Measurements from ENCODE around the gene MCM5.
A peak's percentile ranks its signal among the peaks of the same experiment; 100 is the strongest.

Gene MCM5

DNA sequence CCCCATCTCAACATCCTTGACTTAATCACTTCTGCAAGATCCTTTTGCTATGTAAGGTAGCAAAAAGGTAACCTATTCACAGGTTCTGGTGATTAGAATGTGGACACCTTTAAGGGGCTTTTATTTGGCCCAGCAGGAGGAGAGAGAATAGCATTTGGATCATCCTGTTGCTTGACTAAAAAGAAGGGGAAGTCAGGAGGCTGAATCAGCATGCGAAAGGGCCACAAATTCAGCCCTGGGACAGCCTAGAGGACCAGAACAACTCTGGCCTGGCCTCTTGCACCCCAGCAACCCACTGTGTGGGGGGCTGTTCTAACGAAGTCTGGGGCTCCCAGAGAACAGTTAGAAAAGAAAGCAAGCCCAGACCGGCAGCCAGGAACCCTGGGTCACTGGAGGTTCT, 22.2 kb upstream of the MCM5 start:
- no peak for TF ChIP-seq TAF1 (IDR thresholded peaks at IDR 0.05; ENCODE audit: low read depth, low read length)
- DNase-seq (ENCODE audit: insufficient read length, low spot score) (no peak), FAIRE-seq (no peak)

DNA sequence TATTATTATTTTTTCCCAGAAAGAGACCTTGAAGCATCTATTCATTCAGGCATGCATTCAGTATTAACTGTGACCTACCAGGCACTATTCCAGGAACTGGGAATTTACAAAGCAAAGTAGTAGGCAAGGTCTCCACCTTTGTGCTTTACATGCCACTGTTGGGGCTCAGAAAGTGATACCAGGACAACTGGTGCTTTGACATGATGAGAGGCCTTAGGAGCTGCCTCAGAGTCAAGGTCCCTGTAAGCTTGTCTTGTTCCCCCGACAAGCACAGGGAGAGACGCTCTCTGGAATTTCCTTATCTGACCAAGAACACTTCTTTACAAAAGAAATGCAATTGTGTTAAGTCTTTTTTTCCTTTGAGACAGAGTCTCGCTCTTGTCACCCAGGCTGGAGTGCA, 21.3 kb upstream of the MCM5 start:
- DNase-seq (ENCODE audit: insufficient read length, low spot score) = no peak
- no peak for FAIRE-seq
- TF ChIP-seq SPI1 (IDR thresholded peaks at IDR 0.05; ENCODE audit: low read depth, low read length) = no peak
- no peak for TF ChIP-seq POLR2A (IDR thresholded peaks at IDR 0.05; ENCODE audit: low read depth, low read length)
- TF ChIP-seq TAF1 (IDR thresholded peaks at IDR 0.05; ENCODE audit: low read depth, low read length) = no peak
- no peak for TF ChIP-seq POLR2AphosphoS5 (IDR thresholded peaks at IDR 0.05; ENCODE audit: low read depth, low read length)
- no peak for TF ChIP-seq POU2F2 (IDR thresholded peaks at IDR 0.05; ENCODE audit: low read depth, low read length)
- no peak for TF ChIP-seq PAX5 (IDR thresholded peaks at IDR 0.05; ENCODE audit: insufficient read depth, low read length, severe bottlenecking)

DNA sequence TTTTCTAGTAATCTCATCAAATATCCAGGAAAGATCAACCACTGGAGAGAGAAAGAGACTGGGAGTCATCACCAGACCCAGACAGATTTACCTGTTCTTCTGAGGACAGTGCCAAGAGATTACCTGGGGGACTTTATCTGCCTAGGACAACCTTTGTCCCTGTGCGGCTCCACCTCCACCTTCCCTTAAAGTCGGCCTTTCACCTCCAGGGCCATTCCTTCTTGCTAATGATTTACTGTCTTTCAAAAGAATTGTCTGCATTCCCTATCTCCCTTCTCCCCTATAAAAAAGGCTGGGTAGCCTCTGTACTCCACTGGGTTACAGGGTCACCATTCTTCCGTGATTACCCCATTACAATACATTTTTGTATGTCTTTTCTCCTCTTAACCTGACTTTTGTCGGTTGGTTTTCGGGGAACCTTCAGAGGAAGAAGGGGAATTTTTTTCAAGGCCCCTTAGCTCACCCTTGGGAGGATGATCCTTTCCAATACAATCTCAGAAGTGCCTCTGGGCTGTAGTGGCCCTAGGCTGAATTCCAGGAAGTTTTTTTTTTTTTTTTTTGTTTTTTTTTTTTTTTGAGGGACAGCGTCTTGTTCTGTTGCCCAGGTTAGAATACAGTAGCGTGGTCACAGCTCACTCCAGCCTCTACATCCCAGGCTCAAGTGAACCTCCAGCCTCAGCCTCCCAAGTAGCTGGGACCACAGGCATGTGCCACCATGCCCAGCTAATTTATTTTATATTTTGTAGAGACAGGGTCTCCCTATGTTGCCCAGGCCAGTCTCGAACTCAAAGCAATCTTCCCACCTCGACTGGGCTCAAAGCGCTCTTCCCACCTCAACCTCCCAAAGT, 20.6 kb upstream of the MCM5 start:
- DNase-seq (ENCODE audit: insufficient read length, low spot score) (no peak), FAIRE-seq (no peak)
- no peak for TF ChIP-seq SPI1 (IDR thresholded peaks at IDR 0.05; ENCODE audit: low read depth, low read length)
- no peak for TF ChIP-seq POLR2A (IDR thresholded peaks at IDR 0.05; ENCODE audit: low read depth, low read length)
- no peak for TF ChIP-seq POLR2AphosphoS5 (IDR thresholded peaks at IDR 0.05; ENCODE audit: low read depth, low read length)
- no peak for TF ChIP-seq POU2F2 (IDR thresholded peaks at IDR 0.05; ENCODE audit: low read depth, low read length)
- no peak for TF ChIP-seq PAX5 (IDR thresholded peaks at IDR 0.05; ENCODE audit: insufficient read depth, low read length, severe bottlenecking)
- TF ChIP-seq TAF1 (IDR thresholded peaks at IDR 0.05; ENCODE audit: low read depth, low read length) = no peak

DNA sequence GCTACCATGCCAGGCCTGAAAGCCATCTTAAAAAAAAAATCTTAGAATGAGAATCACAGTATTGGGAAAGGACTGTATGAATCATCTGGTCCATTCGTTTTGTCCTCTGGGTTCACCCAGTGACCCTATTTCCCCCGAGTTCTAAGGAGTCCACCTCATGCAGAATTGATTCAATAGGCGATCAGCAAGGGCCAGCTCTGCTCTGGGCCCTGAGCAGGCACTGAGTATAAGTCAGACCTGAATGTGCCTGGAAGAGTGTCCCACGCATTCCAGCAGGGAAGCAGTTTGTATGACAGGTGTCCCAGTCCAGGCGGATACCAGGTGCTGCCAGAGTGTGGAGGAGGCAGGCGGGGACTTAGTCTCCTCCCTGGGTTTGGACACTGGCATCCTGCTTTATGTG, 19.9 kb upstream of the MCM5 start:
- FAIRE-seq = no peak
- TF ChIP-seq PAX5 (IDR thresholded peaks at IDR 0.05; ENCODE audit: insufficient read depth, low read length, severe bottlenecking) = no peak
- TF ChIP-seq SPI1 (IDR thresholded peaks at IDR 0.05; ENCODE audit: low read depth, low read length) = no peak
- no peak for TF ChIP-seq POLR2AphosphoS5 (IDR thresholded peaks at IDR 0.05; ENCODE audit: low read depth, low read length)
- no peak for TF ChIP-seq TAF1 (IDR thresholded peaks at IDR 0.05; ENCODE audit: low read depth, low read length)
- no peak for TF ChIP-seq POU2F2 (IDR thresholded peaks at IDR 0.05; ENCODE audit: low read depth, low read length)
- TF ChIP-seq POLR2A (IDR thresholded peaks at IDR 0.05; ENCODE audit: low read depth, low read length) = no peak
- no peak for DNase-seq (ENCODE audit: insufficient read length, low spot score)

DNA sequence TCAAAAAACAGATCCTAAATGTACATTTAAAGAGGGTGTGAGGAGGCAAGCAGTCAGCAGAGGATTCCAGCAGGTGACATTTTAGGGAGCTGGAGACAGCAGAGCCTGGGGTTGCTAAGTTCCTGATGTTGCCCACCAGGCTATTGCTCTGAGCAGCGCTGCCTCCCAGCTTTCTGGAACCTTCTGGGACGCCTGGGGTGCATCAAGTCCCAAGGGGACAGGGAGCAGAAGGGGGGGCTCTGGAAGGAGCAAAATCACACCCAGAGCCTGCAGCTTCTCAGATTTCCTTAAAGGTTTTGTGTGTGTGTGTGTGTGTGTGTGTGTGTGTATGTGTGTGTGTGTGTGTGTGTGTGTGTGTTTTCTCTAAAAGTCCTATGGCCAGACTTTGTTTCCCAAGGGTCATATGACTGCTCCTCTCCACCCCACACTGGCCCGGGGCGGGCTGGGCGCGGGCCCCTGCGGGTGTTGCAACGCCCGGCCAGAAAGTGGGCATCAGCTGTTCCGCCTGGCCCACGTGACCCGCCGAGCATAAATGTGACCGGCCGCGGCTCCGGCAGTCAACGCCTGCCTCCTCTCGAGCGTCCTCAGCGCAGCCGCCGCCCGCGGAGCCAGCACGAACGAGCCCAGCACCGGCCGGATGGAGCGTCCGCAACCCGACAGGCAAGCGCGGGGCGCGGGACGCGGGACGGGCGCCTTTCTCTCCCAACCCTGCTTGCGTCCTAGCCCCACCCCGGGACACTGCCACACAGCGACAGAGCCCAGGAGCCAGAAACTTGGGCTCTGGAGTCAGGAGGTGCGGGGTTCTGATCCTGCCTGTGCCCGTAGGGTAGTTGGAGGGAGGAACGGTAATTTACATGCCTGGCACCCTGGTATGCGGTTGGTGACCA, 19.2 kb upstream of the MCM5 start, which contains the start of gene HMOX1:
Gene HMOX1 (plus strand): TSS at position 560 of the 887 bp plus-strand sequence. CDS start 78 bp downstream, at position 638.
- TF ChIP-seq POLR2AphosphoS5 (IDR thresholded peaks at IDR 0.05; ENCODE audit: low read depth, low read length) (peak; percentile 78), POLR2A (IDR thresholded peaks at IDR 0.05; ENCODE audit: low read depth, low read length) (peak; percentile 71), TAF1 (IDR thresholded peaks at IDR 0.05; ENCODE audit: low read depth, low read length) (peak; percentile 74), POU2F2 (IDR thresholded peaks at IDR 0.05; ENCODE audit: low read depth, low read length) (peak; percentile 14; the same call in 1 of the 2 replicates), SPI1 (IDR thresholded peaks at IDR 0.05; ENCODE audit: low read depth, low read length) (no peak), PAX5 (IDR thresholded peaks at IDR 0.05; ENCODE audit: insufficient read depth, low read length, severe bottlenecking) (no peak)
- DNase-seq (ENCODE audit: insufficient read length, low spot score) (peak; percentile 78), FAIRE-seq (peak; percentile 95)

DNA sequence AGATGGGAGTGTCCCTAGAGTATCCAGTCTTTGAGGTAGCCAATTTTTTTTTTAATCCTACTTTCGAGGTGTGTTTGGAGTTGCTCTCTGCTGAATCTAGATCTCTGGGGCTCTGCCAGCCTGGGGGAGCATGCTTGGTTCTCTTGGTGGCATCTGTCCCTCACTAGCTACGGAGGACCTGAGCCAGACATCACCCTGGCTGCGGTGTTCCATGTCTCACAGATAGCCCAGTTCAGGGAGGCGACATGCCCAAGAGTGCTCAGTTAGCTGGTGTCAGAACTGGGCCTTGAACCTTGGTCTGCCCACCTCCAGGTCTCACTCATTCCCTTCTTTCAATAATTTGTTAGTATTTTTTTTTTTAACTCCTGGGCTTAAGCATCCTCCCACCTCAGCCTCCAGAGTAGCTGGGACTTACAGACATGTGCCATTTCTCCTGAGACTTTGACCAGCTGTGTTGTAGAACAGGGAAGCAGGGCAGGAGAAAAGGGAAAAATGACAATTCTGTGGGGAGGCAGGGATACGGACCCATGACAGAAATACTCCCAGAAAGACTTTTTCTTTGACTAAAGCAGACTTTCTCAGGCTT, 18.4 kb upstream of the MCM5 start:
- FAIRE-seq = peak; percentile 61

DNA sequence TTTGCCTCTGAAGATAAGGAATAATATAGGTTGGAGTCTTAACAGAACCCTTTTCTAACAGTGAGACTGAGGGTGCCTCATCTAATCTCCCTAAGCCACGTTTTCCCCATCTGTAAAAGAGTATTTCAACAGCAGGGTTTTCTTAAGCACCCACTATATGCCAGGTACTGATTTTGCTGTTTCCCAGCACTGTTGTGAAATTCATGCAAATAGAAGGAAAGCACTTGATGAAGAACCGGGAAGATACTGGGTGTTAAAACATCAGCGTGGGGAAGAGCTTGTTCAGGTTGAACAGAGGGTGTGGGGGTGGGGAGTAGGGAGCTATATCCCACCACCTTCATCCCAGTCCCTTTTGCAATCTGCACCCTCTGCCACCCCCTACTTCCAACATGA, 16.3 kb upstream of the MCM5 start:
- DNase-seq (ENCODE audit: insufficient read length, low spot score) (no peak), FAIRE-seq (no peak)
- no peak for TF ChIP-seq SPI1 (IDR thresholded peaks at IDR 0.05; ENCODE audit: low read depth, low read length)
- no peak for TF ChIP-seq POLR2AphosphoS5 (IDR thresholded peaks at IDR 0.05; ENCODE audit: low read depth, low read length)

More for the DNA sequence above, 18.4 kb upstream of the MCM5 start:
- TF ChIP-seq PAX5 (IDR thresholded peaks at IDR 0.05; ENCODE audit: insufficient read depth, low read length, severe bottlenecking) (no peak), POU2F2 (IDR thresholded peaks at IDR 0.05; ENCODE audit: low read depth, low read length) (no peak), POLR2A (IDR thresholded peaks at IDR 0.05; ENCODE audit: low read depth, low read length) (no peak), SPI1 (IDR thresholded peaks at IDR 0.05; ENCODE audit: low read depth, low read length) (no peak), POLR2AphosphoS5 (IDR thresholded peaks at IDR 0.05; ENCODE audit: low read depth, low read length) (no peak), TAF1 (IDR thresholded peaks at IDR 0.05; ENCODE audit: low read depth, low read length) (no peak)
- no peak for DNase-seq (ENCODE audit: insufficient read length, low spot score)

DNA sequence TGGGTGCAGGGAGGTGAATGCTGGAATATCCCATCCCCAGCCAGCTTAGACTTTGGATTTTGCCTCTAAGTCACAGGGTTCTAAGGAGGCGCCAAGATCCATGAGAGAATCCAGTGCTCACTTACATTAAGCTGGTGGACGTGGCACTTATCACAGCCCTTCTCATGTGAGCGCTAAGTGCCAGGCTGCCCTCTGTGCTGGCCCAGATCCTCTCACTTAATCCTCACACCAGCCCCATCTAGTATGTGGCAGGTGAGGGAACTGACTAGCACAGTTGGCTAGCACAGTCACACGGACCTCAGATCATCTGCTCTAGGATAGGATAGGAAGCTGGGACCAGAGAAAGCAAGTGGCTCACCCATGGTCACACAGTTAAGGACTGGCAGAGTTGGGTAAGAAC, 15.4 kb upstream of the MCM5 start:
- TF ChIP-seq POLR2A (IDR thresholded peaks at IDR 0.05; ENCODE audit: low read depth, low read length) (no peak), TAF1 (IDR thresholded peaks at IDR 0.05; ENCODE audit: low read depth, low read length) (no peak), PAX5 (IDR thresholded peaks at IDR 0.05; ENCODE audit: insufficient read depth, low read length, severe bottlenecking) (no peak), POU2F2 (IDR thresholded peaks at IDR 0.05; ENCODE audit: low read depth, low read length) (no peak), POLR2AphosphoS5 (IDR thresholded peaks at IDR 0.05; ENCODE audit: low read depth, low read length) (no peak), SPI1 (IDR thresholded peaks at IDR 0.05; ENCODE audit: low read depth, low read length) (no peak)
- FAIRE-seq (no peak), DNase-seq (ENCODE audit: insufficient read length, low spot score) (no peak)

DNA sequence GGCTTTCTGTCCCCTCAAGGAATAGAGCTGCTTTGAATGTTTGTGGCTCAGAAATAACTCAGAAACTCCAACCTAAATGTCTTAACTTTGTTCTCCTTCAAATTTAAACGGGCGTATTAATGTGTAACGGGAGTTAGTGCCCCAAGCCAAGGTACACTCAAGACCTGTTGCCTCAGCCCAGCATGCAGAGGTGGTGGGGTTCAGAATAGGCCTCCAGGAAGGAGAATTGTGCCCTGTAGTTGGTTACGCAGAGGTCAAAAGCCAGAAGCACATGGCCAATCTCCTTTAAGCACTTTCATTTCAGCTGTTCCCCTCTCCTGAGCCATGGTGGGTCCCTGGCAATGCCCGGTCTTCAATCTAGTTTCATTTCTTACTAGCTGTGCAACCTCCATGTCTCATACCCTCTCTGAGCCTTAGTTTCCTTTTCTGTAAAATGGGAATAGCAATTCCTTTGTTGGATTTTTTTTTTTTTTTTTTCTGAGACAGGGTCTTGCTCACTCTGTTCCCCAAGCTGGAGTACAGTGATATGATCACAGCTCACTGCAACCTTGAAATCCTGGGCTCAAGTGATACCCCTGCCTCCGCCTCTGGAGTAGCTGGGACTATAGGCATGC, 14.9 kb upstream of the MCM5 start:
- TF ChIP-seq TAF1 (IDR thresholded peaks at IDR 0.05; ENCODE audit: low read depth, low read length) = no peak
- TF ChIP-seq POLR2AphosphoS5 (IDR thresholded peaks at IDR 0.05; ENCODE audit: low read depth, low read length) = no peak
- TF ChIP-seq POU2F2 (IDR thresholded peaks at IDR 0.05; ENCODE audit: low read depth, low read length) = no peak
- TF ChIP-seq PAX5 (IDR thresholded peaks at IDR 0.05; ENCODE audit: insufficient read depth, low read length, severe bottlenecking) = no peak
- no peak for TF ChIP-seq SPI1 (IDR thresholded peaks at IDR 0.05; ENCODE audit: low read depth, low read length)
- TF ChIP-seq POLR2A (IDR thresholded peaks at IDR 0.05; ENCODE audit: low read depth, low read length) = no peak
- DNase-seq (ENCODE audit: insufficient read length, low spot score) (no peak), FAIRE-seq (no peak)
